Astrocyte (in vitro differentiated cells and primary cell): ENCODE measurements around the gene POLA1. TPM values are rescaled to one million over a fixed set of nuclear protein-coding genes. Genes with fewer than 3 reads are reported as not detected.

Source experiments
- DNase-seq: peaks from one replicate; pipeline ENCODE4 v3.0.0-alpha.2; 2010; ENCODE audit warnings: low read depth
- FAIRE-seq: peaks from 2 replicates; lab custom pipeline; 2011; peaks lifted over from hg19 to GRCh38; lab: Jason Lieb, UNC
- H2AFZ ChIP-seq: 2 replicates; pipeline ENCODE4 v1.6.0; 2012; ENCODE audit warnings: low read depth, low read length, inconsistent platforms
- H3K27ac ChIP-seq: 2 replicates; pipeline ENCODE4 v1.5.1; 2011; ENCODE audit warnings: low read depth, low read length, inconsistent platforms
- H3K27me3 ChIP-seq: 2 replicates; pipeline ENCODE4 v1.6.0; 2011; ENCODE audit warnings: low read length, inconsistent platforms; ENCODE audit not compliant: insufficient read depth
- H3K36me3 ChIP-seq: 2 replicates; pipeline ENCODE4 v1.5.1; 2011; ENCODE audit warnings: low read length, inconsistent platforms; ENCODE audit not compliant: insufficient read depth
- H3K4me1 ChIP-seq: 2 replicates; pipeline ENCODE4 v1.5.1; 2011; ENCODE audit warnings: low read length, inconsistent platforms; ENCODE audit not compliant: insufficient read depth
- H3K4me2 ChIP-seq: 2 replicates; pipeline ENCODE4 v1.6.0; 2012; ENCODE audit warnings: low read length, inconsistent platforms
- H3K4me3 ChIP-seq: 2 replicates; pipeline ENCODE4 v1.5.1; 2011; ENCODE audit warnings: low read depth, mild to moderate bottlenecking, low read length, inconsistent platforms; ENCODE audit not compliant: insufficient read depth
- H3K79me2 ChIP-seq: 2 replicates; pipeline ENCODE4 v1.6.0; 2012; ENCODE audit warnings: mild to moderate bottlenecking, low read length, inconsistent platforms; ENCODE audit not compliant: insufficient read depth
- H3K9ac ChIP-seq: 2 replicates; pipeline ENCODE4 v1.6.0; 2012; ENCODE audit warnings: mild to moderate bottlenecking, low read length, inconsistent platforms
- H3K9me3 ChIP-seq: 2 replicates; pipeline ENCODE4 v1.5.1; 2012; ENCODE audit warnings: low read depth, mild to moderate bottlenecking, low read length, inconsistent platforms; ENCODE audit not compliant: insufficient read depth
- H4K20me1 ChIP-seq: 2 replicates; pipeline ENCODE4 v1.6.0; 2012; ENCODE audit warnings: low read length, inconsistent platforms; ENCODE audit not compliant: insufficient read depth
- H3K27ac Mint-ChIP-seq: one replicate; pipeline ENCODE4 v1.8.0; 2021; ENCODE audit warnings: mild to moderate bottlenecking, mixed read lengths; ENCODE audit not compliant: unreplicated experiment
- H3K27me3 Mint-ChIP-seq: one replicate; pipeline ENCODE4 v1.8.0; 2021; ENCODE audit warnings: low read depth, mixed read lengths; ENCODE audit not compliant: unreplicated experiment
- H3K36me3 Mint-ChIP-seq: one replicate; pipeline ENCODE4 v1.8.0; 2021; ENCODE audit warnings: low read depth, mixed read lengths; ENCODE audit not compliant: unreplicated experiment
- H3K4me1 Mint-ChIP-seq: one replicate; pipeline ENCODE4 v1.8.0; 2021; ENCODE audit warnings: low read depth, mixed read lengths; ENCODE audit not compliant: unreplicated experiment
- H3K4me3 Mint-ChIP-seq: one replicate; pipeline ENCODE4 v1.8.0; 2021; ENCODE audit warnings: mild to moderate bottlenecking, moderate library complexity, mixed read lengths; ENCODE audit not compliant: unreplicated experiment
- H3K9me3 Mint-ChIP-seq: one replicate; pipeline ENCODE4 v1.8.0; 2021; ENCODE audit warnings: mild to moderate bottlenecking, mixed read lengths; ENCODE audit not compliant: unreplicated experiment
- CTCF ChIP-seq: IDR thresholded peaks from 2 replicates; pipeline ENCODE4 v1.5.1; 2011; ENCODE audit warnings: low read depth, mild to moderate bottlenecking, inconsistent platforms, low read length, moderate library complexity; ENCODE audit not compliant: insufficient read depth
- EZH2 ChIP-seq: IDR thresholded peaks from 2 replicates; pipeline ENCODE4 v1.6.1; 2012; ENCODE audit warnings: mild to moderate bottlenecking, low read length, inconsistent platforms; ENCODE audit not compliant: insufficient read depth
- total RNA-seq: library from RNA; stranded (reverse); gene quantifications from 2 replicates; pipeline ENCODE4 v1.2.1, GENCODE V29; 2021

The POLA1 gene
- total RNA-seq, 1 donor from 2014 or later, result 4.9 TPM

DNA sequence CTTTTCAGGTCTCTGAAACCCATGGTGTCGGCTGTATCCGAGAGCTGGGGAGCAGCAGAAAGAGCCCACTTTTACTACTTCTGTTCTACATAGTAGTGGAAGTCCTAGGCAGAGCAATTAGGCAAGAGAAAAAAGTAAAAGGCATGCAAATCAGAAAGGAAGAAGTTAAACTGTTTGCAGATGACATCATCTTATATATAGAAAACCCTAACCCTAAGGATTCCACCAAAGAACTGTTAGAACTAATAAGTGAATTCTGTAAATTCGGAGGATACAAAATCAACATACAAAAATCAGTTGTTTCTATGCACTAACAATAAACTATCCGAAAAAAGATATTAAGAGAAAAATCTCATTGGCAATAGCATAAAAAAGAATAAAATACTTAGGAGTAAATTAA lies 95.3 kb downstream of the POLA1 start:
- H3K27me3 ChIP-seq, result no peaks in the 10 kb centered on the region

DNA sequence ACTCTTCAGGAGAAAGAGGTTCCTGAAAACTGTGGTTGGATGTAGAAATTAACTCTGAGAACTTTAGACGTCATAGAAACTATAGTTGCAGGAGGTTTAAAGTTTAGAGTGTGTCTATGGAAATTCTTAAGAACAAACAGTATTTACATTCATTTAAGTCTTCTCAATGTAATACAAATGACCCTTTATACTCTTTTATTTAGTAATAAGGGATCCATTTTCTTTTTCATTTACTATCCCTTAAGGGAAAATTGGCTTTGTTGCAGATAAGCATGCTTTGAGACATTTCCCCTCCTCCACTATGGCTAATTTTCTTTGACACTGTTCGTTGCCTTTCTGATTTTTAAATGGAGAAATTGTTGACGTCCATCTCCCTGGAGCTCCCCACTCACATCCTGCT lies 96.4 kb downstream of the POLA1 start:
- no peaks in the 10 kb centered on the region for H3K36me3 Mint-ChIP-seq
- TF ChIP-seq CTCF, result no peak
- no peak for TF ChIP-seq EZH2
- Histone ChIP-seq H3K4me1 (no peaks in the 10 kb centered on the region), H3K9me3 (no peaks in the 10 kb centered on the region), H3K4me3 (no peak overlapping the region), H3K79me2 (no peaks in the 10 kb centered on the region), H2AFZ (no peak overlapping the region), H4K20me1 (no peaks in the 10 kb centered on the region), H3K27ac (no peak overlapping the region), H3K9ac (no peak overlapping the region), H3K27me3 (no peaks in the 10 kb centered on the region), H3K36me3 (no peaks in the 10 kb centered on the region), H3K4me2 (no peak overlapping the region)
- H3K4me1 Mint-ChIP-seq, result no peaks in the 10 kb centered on the region
- DNase-seq (no peak), FAIRE-seq (no peak)
- H3K27me3 Mint-ChIP-seq, result no peaks in the 10 kb centered on the region
- H3K27ac Mint-ChIP-seq, result no peak overlapping the region
- no peak overlapping the region for H3K4me3 Mint-ChIP-seq
- H3K9me3 Mint-ChIP-seq, result no peaks in the 10 kb centered on the region

More for the DNA sequence above, 95.3 kb downstream of the POLA1 start:
- no peaks in the 10 kb centered on the region for H3K36me3 ChIP-seq
- H3K27ac Mint-ChIP-seq, result no peak overlapping the region
- no peak overlapping the region for H3K4me2 ChIP-seq
- H3K4me3 Mint-ChIP-seq, result no peak overlapping the region
- H3K9me3 ChIP-seq, result no peaks in the 10 kb centered on the region
- no peak for FAIRE-seq
- no peak overlapping the region for H3K9ac ChIP-seq
- no peak overlapping the region for H3K4me3 ChIP-seq
- H2AFZ ChIP-seq, result no peak overlapping the region
- no peaks in the 10 kb centered on the region for H3K79me2 ChIP-seq
- H3K9me3 Mint-ChIP-seq, result no peaks in the 10 kb centered on the region
- no peaks in the 10 kb centered on the region for H3K4me1 Mint-ChIP-seq
- no peaks in the 10 kb centered on the region for H3K4me1 ChIP-seq
- TF ChIP-seq EZH2 (no peak), CTCF (no peak)
- H3K36me3 Mint-ChIP-seq, result no peaks in the 10 kb centered on the region
- no peaks in the 10 kb centered on the region for H3K27me3 Mint-ChIP-seq
- no peaks in the 10 kb centered on the region for H4K20me1 ChIP-seq
- H3K27ac ChIP-seq, result no peak overlapping the region
- no peak for DNase-seq

DNA sequence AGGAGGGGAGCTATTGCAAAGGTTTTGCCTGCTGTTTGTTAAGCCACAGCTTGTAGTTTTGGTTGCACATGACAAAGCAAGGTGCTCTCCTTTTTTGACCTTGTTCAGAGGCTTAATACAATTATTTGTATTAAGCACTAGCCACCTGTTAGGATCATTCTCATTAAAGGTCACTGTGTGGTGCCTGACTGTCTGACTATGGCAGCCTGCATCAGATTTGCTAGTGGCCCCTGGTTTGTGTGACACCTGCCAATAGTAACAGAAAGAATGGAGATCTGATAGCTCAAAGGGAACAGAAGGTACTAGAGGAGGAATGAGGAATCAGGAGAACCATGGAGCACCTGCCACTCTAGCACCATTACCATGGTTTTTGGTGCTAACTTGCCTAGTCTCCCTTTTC lies 102.5 kb downstream of the POLA1 start:
- H3K9me3 ChIP-seq, result no peaks in the 10 kb centered on the region
- Mint-ChIP-seq H3K27ac (no peak overlapping the region), H3K27me3 (no peaks in the 10 kb centered on the region), H3K4me1 (no peaks in the 10 kb centered on the region), H3K4me3 (no peak overlapping the region), H3K9me3 (no peaks in the 10 kb centered on the region), H3K36me3 (no peaks in the 10 kb centered on the region)
- no peaks in the 10 kb centered on the region for H3K4me1 ChIP-seq
- no peak overlapping the region for H3K27ac ChIP-seq
- H3K79me2 ChIP-seq, result no peaks in the 10 kb centered on the region
- FAIRE-seq (no peak), DNase-seq (no peak)
- no peak overlapping the region for H2AFZ ChIP-seq
- H3K27me3 ChIP-seq, result no peaks in the 10 kb centered on the region
- no peaks in the 10 kb centered on the region for H3K36me3 ChIP-seq
- H3K9ac ChIP-seq, result no peak overlapping the region
- no peaks in the 10 kb centered on the region for H4K20me1 ChIP-seq
- no peak overlapping the region for H3K4me2 ChIP-seq
- H3K4me3 ChIP-seq, result no peak overlapping the region
- TF ChIP-seq CTCF, result no peak
- TF ChIP-seq EZH2, result no peak
